HCT116 (cell line): ENCODE data around the gene FNDC11. TPM values are rescaled to one million over a fixed set of nuclear protein-coding genes. Genes with fewer than 3 reads are reported as not detected.
A peak's percentile ranks its signal among the peaks of the same experiment; 100 is the strongest.

Source experiments
- ATAC-seq: fragments of 200-7000 bp; cut with Tn5 transposase; 2 replicates; pipeline ENCODE4 v1.9.1; 2020; ENCODE audit warnings: mild to moderate bottlenecking, moderate library complexity
- BruUV-seq: library from RNA; stranded (reverse); fragments of 400-500 nt; replicated peaks from 2 replicates; lab custom pipeline; 2021; lab: Mats Ljungman, UMichigan
- CTCF ChIA-PET: fragments of 300-600 bp; sonication (Branson Sonifier 250); formaldehyde crosslinking; loops from one replicate; lab custom pipeline; 2021; ENCODE audit warnings: antibody characterized with exemption; lab: Charles Lee
- POLR2A ChIA-PET: fragments of 300-600, 350-600 bp; sonication (Branson Sonifier 250); formaldehyde crosslinking; loops from one replicate; lab custom pipeline; 2021; ENCODE audit warnings: antibody characterized with exemption; lab: Charles Lee
- RAD21 ChIA-PET, 2 experiments: fragments of 300-600 bp; sonication (Branson Sonifier 250); formaldehyde crosslinking; loops; one replicate each; lab custom pipeline; 2023; ENCODE audit warnings: low total read pairs in 2 of 2; ENCODE audit not compliant: uncharacterized antibody in 2 of 2, unreplicated experiment in 2 of 2, low non-redundant PET in 1 of 2; lab: Charles Lee
- DNase-seq: peaks from one replicate; pipeline ENCODE4 v3.0.0-alpha.2; 2010; ENCODE audit warnings: low read depth, low spot score
- H2AFZ ChIP-seq: fragments of 200-600 bp; shearing (Covaris generic), sonication (generic); 2 replicates; pipeline ENCODE4 v1.6.1; 2017; ENCODE audit warnings: low read depth, mixed run types, mixed read lengths, antibody characterized with exemption, low read length; ENCODE audit not compliant: poor library complexity, severe bottlenecking
- H3K27ac ChIP-seq: 2 replicates; pipeline ENCODE4 v1.5.1; 2012; ENCODE audit warnings: low read depth, low read length
- H3K27me3 ChIP-seq: fragments of 200-600 bp; sonication (generic); 2 replicates; pipeline ENCODE4 v1.6.1; 2016; ENCODE audit warnings: mixed run types, low read length, mixed read lengths; ENCODE audit not compliant: insufficient read depth
- H3K36me3 ChIP-seq, 2 experiments: fragments of 200-500 bp in 1 of 2; fragments of 200-600 bp in 1 of 2; sonication (Bioruptor generic) in 1 of 2; sonication (generic) in 1 of 2; 2 replicates each; pipeline versions ENCODE4 v1.5.1 to v1.6.1; 2014 to 2016; ENCODE audit warnings: low read length in 2 of 2, inconsistent platforms in 1 of 2, mixed read lengths in 1 of 2, mixed run types in 1 of 2; ENCODE audit not compliant: insufficient read depth in 2 of 2, control insufficient read depth in 1 of 2
- H3K4me1 ChIP-seq, 2 experiments: fragments of 200-600 bp in 1 of 2; sonication (generic) in 1 of 2; 2 replicates each; pipeline versions ENCODE4 v1.5.1 to v1.6.1; 2012 to 2017; ENCODE audit warnings: low read length in 2 of 2, inconsistent platforms in 1 of 2, mild to moderate bottlenecking in 1 of 2, mixed read lengths in 1 of 2, mixed run types in 1 of 2, moderate library complexity in 1 of 2; ENCODE audit not compliant: insufficient read depth in 2 of 2, control insufficient read depth in 1 of 2
- H3K4me2 ChIP-seq: fragments of 200-600 bp; sonication (generic); 2 replicates; pipeline ENCODE4 v1.6.1; 2017; ENCODE audit warnings: mixed run types, low read length, mixed read lengths
- H3K4me3 ChIP-seq, 2 experiments: fragments of 200-600 bp in 1 of 2; sonication (generic) in 1 of 2; replicated peaks in 1 of 2; 2 replicates each; pipeline ENCODE4 v1.5.1; 2011 to 2016; ENCODE audit warnings: low read length in 2 of 2, control low read depth in 1 of 2, low read depth in 1 of 2, mild to moderate bottlenecking in 1 of 2, mixed read lengths in 1 of 2, mixed run types in 1 of 2
- H3K79me2 ChIP-seq: fragments of 200-600 bp; sonication (generic); 2 replicates; pipeline ENCODE4 v1.6.1; 2017; ENCODE audit warnings: mild to moderate bottlenecking, mixed run types, low read length, moderate library complexity, mixed read lengths; ENCODE audit not compliant: insufficient read depth
- H3K9ac ChIP-seq: fragments of 200-600 bp; sonication (generic); 2 replicates; pipeline ENCODE4 v1.6.1; 2016; ENCODE audit warnings: low read length, mixed read lengths
- H3K9me2 ChIP-seq: fragments of 200-600 bp; sonication (generic), shearing (Covaris generic); 2 replicates; pipeline ENCODE4 v1.6.1; 2017; ENCODE audit warnings: mixed run types, mild to moderate bottlenecking, moderate library complexity; ENCODE audit not compliant: insufficient read depth
- H3K9me3 ChIP-seq, 2 experiments: fragments of 200-500 bp in 1 of 2; fragments of 200-600 bp in 1 of 2; sonication (Bioruptor generic) in 1 of 2; sonication (generic) in 1 of 2; 2 replicates each; pipeline ENCODE4 v1.6.1; 2014 to 2017; ENCODE audit warnings: low read length in 2 of 2, mixed read lengths in 2 of 2, inconsistent platforms in 1 of 2, low read depth in 1 of 2, mild to moderate bottlenecking in 1 of 2, mixed run types in 1 of 2, moderate library complexity in 1 of 2; ENCODE audit not compliant: control insufficient read depth in 1 of 2, insufficient read depth in 1 of 2
- H4K20me1 ChIP-seq: fragments of 200-600 bp; sonication (generic), shearing (Covaris generic); 2 replicates; pipeline ENCODE4 v1.6.1; 2017; ENCODE audit warnings: mixed run types, mild to moderate bottlenecking, moderate library complexity; ENCODE audit not compliant: insufficient read depth
- CBX3 ChIP-seq: IDR thresholded peaks from 2 replicates; pipeline ENCODE4 v1.6.1; 2012; ENCODE audit warnings: low read depth
- EGR1 ChIP-seq: IDR thresholded peaks from 2 replicates; pipeline ENCODE4 v1.6.1; 2012; ENCODE audit warnings: low read depth
- ELF1 ChIP-seq: IDR thresholded peaks from 2 replicates; pipeline ENCODE4 v1.6.1; 2012; ENCODE audit warnings: low read depth, borderline replicate concordance
- EZH2 ChIP-seq: fragments of 200-600 bp; sonication (generic); IDR thresholded peaks from 2 replicates; pipeline ENCODE4 v1.6.1; 2017; ENCODE audit warnings: antibody characterized with exemption, mixed run types
- FOSL1 ChIP-seq: IDR thresholded peaks from 2 replicates; pipeline ENCODE4 v1.6.1; 2012; ENCODE audit warnings: low read depth
- JUND ChIP-seq: IDR thresholded peaks from 2 replicates; pipeline ENCODE4 v1.6.1; 2012
- POLR2A ChIP-seq: IDR thresholded peaks from 2 replicates; pipeline ENCODE4 v1.7.0; 2011; ENCODE audit warnings: borderline replicate concordance; ENCODE audit not compliant: insufficient read depth, insufficient read length; ENCODE audit errors: extremely low read depth
- RAD21 ChIP-seq: IDR thresholded peaks from 2 replicates; pipeline ENCODE4 v1.6.1; 2012; ENCODE audit warnings: low read depth, mild to moderate bottlenecking
- REST ChIP-seq: IDR thresholded peaks from 2 replicates; pipeline ENCODE4 v1.6.1; 2012; ENCODE audit warnings: low read depth
- SIN3A ChIP-seq: IDR thresholded peaks from 2 replicates; pipeline ENCODE4 v1.6.1; 2012; ENCODE audit warnings: low read depth
- SRF ChIP-seq: IDR thresholded peaks from 2 replicates; pipeline ENCODE4 v1.6.1; 2012; ENCODE audit warnings: low read depth
- TCF7L2 ChIP-seq: IDR thresholded peaks from 2 replicates; pipeline ENCODE4 v1.7.0; 2011; ENCODE audit warnings: borderline replicate concordance, inconsistent platforms; ENCODE audit not compliant: insufficient read depth, insufficient read length; ENCODE audit errors: extremely low read depth
- YY1 ChIP-seq: IDR thresholded peaks from 2 replicates; pipeline ENCODE4 v1.6.1; 2011; ENCODE audit warnings: low read length, low read depth, moderate library complexity, mild to moderate bottlenecking; ENCODE audit not compliant: insufficient replicate concordance; ENCODE audit errors: extremely low read depth
- ZFX ChIP-seq: fragments of 450-650 bp; IDR thresholded peaks from 2 replicates; pipeline ENCODE4 v1.6.1; 2017
- intact Hi-C: fragments of 100-400 bp; cut with micrococcal nuclease; formaldehyde crosslinking; loops from 2 replicates; pipeline ENCODE4 v1.10.0; 2022
- total RNA-seq: library from RNA; stranded (reverse); gene quantifications from one replicate; pipeline ENCODE4 v1.2.1, GENCODE V29; 2021; ENCODE audit not compliant: unreplicated experiment
- TF ChIP-seq, protein P1 (sequence below): IDR thresholded peaks from 2 replicates; pipeline ENCODE4 v1.6.1; 2012
- TF ChIP-seq, protein P2 (sequence below): IDR thresholded peaks from 2 replicates; pipeline ENCODE4 v1.6.1; 2011; ENCODE audit warnings: mild to moderate bottlenecking, low read length, moderate library complexity; ENCODE audit not compliant: insufficient replicate concordance; ENCODE audit errors: extremely low read depth

The FNDC11 gene
- total RNA-seq, 1 experiment from 2014 or later = 5.5 TPM

GRCh38 chr20:63541371-63541770, 12.6 kb upstream of the FNDC11 start:
- RAD21 ChIA-PET = interaction anchor here in 1 of 2 experiments (0.5 kb wide), 1 partner anchor 87 kb away, joined by 4 read pairs; no protein-coding TSS in a partner anchor
- POLR2A ChIA-PET = interaction anchor here (1.0 to 1.1 kb wide), 2 partner anchors 10 to 13 kb away, joined by 3 to 5 read pairs; no protein-coding TSS in a partner anchor
- BruUV-seq = TSS peak; percentile 61
- no peak overlapping the region for H2AFZ ChIP-seq
- peaks cover 53 to 97% of the 10 kb centered on the region in 2 experiments for H3K4me1 ChIP-seq
- H3K4me3 ChIP-seq = peak overlapping the region; percentile 59 to 64
- TF ChIP-seq YY1 = no peak
- TF ChIP-seq FOSL1 = no peak
- TF ChIP-seq, protein P1, sequence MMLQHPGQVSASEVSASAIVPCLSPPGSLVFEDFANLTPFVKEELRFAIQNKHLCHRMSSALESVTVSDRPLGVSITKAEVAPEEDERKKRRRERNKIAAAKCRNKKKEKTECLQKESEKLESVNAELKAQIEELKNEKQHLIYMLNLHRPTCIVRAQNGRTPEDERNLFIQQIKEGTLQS = no peak
- no peak for TF ChIP-seq ELF1
- TF ChIP-seq EZH2 = no peak
- TF ChIP-seq SRF = no peak
- TF ChIP-seq, protein P2, sequence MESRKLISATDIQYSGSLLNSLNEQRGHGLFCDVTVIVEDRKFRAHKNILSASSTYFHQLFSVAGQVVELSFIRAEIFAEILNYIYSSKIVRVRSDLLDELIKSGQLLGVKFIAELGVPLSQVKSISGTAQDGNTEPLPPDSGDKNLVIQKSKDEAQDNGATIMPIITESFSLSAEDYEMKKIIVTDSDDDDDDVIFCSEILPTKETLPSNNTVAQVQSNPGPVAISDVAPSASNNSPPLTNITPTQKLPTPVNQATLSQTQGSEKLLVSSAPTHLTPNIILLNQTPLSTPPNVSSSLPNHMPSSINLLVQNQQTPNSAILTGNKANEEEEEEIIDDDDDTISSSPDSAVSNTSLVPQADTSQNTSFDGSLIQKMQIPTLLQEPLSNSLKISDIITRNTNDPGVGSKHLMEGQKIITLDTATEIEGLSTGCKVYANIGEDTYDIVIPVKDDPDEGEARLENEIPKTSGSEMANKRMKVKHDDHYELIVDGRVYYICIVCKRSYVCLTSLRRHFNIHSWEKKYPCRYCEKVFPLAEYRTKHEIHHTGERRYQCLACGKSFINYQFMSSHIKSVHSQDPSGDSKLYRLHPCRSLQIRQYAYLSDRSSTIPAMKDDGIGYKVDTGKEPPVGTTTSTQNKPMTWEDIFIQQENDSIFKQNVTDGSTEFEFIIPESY = no peak
- TF ChIP-seq JUND = no peak
- TF ChIP-seq REST = no peak
- TF ChIP-seq ZFX = no peak
- no peak for TF ChIP-seq SIN3A
- TF ChIP-seq TCF7L2 = no peak
- TF ChIP-seq RAD21 = no peak
- no peak for TF ChIP-seq EGR1
- no peak for TF ChIP-seq CBX3
- TF ChIP-seq POLR2A = no peak
- no peaks in the 10 kb centered on the region for H3K27me3 ChIP-seq
- peak overlapping the region; percentile 72 for H3K27ac ChIP-seq
- no peaks in the 10 kb centered on the region for H3K36me3 ChIP-seq
- H3K9me3 ChIP-seq = no peaks in the 10 kb centered on the region
- H3K9ac ChIP-seq = peak overlapping the region; percentile 67
- ATAC-seq = no peak
- no peaks in the 10 kb centered on the region for H3K79me2 ChIP-seq
- DNase-seq = no peak
- peak overlapping the region; percentile 76 for H3K4me2 ChIP-seq
- no peaks in the 10 kb centered on the region for H3K9me2 ChIP-seq
- intact Hi-C loops = no loop called here
- no peaks in the 10 kb centered on the region for H4K20me1 ChIP-seq
- CTCF ChIA-PET = interaction anchor here (0.6 to 1.1 kb wide), 2 partner anchors 439 to 534 kb away, joined by 3 to 7 read pairs; partner anchors contain the start of gene PRPF6
